H9 (cell line): ENCODE results near the gene RHOH. TPM values are rescaled to one million over a fixed set of nuclear protein-coding genes. Genes with fewer than 3 reads are reported as not detected.

Experiments
- DNase-seq: peaks from one replicate; pipeline ENCODE4 v3.0.0-alpha.2; 2017
- H2AFZ ChIP-seq: one replicate; pipeline ENCODE4 v1.6.1; 2013; ENCODE audit warnings: mild to moderate bottlenecking, low read length, control low read depth, moderate library complexity
- H2AK5ac ChIP-seq: 2 replicates; pipeline ENCODE4 v1.6.1; 2013; ENCODE audit warnings: low read length, control low read depth, mixed read lengths; ENCODE audit not compliant: insufficient read length
- H2BK120ac ChIP-seq: one replicate; pipeline ENCODE4 v1.6.1; 2013; ENCODE audit warnings: low read depth, mild to moderate bottlenecking, low read length, control low read depth, inconsistent platforms; ENCODE audit not compliant: poor library complexity, severe bottlenecking
- H2BK12ac ChIP-seq: 2 replicates; pipeline ENCODE4 v1.6.1; 2013; ENCODE audit warnings: low read length, control low read depth, mixed read lengths, low read depth; ENCODE audit not compliant: insufficient read length
- H2BK15ac ChIP-seq: 2 replicates; pipeline ENCODE4 v1.6.1; 2013; ENCODE audit warnings: low read depth, low read length, control low read depth
- H2BK20ac ChIP-seq: one replicate; pipeline ENCODE4 v1.6.1; 2013; ENCODE audit warnings: low read depth, mild to moderate bottlenecking, low read length, control low read depth, inconsistent platforms; ENCODE audit not compliant: poor library complexity, severe bottlenecking
- H2BK5ac ChIP-seq: 2 replicates; pipeline ENCODE4 v1.6.1; 2013; ENCODE audit warnings: low read length, control low read depth, mixed read lengths; ENCODE audit not compliant: insufficient read length
- H3K14ac ChIP-seq: 2 replicates; pipeline ENCODE4 v1.6.1; 2013; ENCODE audit warnings: low read length, control low read depth; ENCODE audit not compliant: insufficient read depth
- H3K18ac ChIP-seq: 2 replicates; pipeline ENCODE4 v1.6.1; 2013; ENCODE audit warnings: low read depth, mild to moderate bottlenecking, mixed read lengths, low read length, control low read depth; ENCODE audit not compliant: insufficient read length
- H3K23ac ChIP-seq: 2 replicates; pipeline ENCODE4 v1.6.1; 2013; ENCODE audit warnings: low read length, control low read depth, mixed read lengths, low read depth; ENCODE audit not compliant: insufficient read length
- H3K23me2 ChIP-seq: 2 replicates; pipeline ENCODE4 v1.6.1; 2013; ENCODE audit warnings: low read depth, mild to moderate bottlenecking, mixed read lengths, low read length, control low read depth; ENCODE audit not compliant: insufficient read length, poor library complexity, severe bottlenecking
- H3K27ac ChIP-seq: 2 replicates; pipeline ENCODE4 v1.5.1; 2013; ENCODE audit warnings: low read length, control low read depth, mixed read lengths, low read depth; ENCODE audit not compliant: insufficient read length
- H3K27me3 ChIP-seq: 2 replicates; pipeline ENCODE4 v1.6.1; 2013; ENCODE audit warnings: low read length, control low read depth, inconsistent platforms; ENCODE audit not compliant: insufficient read depth
- H3K4ac ChIP-seq: 2 replicates; pipeline ENCODE4 v1.6.1; 2013; ENCODE audit warnings: low read depth, mild to moderate bottlenecking, control low read depth, inconsistent platforms, low read length, moderate library complexity
- H3K4me1 ChIP-seq: 2 replicates; pipeline ENCODE4 v1.6.1; 2013; ENCODE audit warnings: low read length, control low read depth, inconsistent platforms; ENCODE audit not compliant: insufficient read depth
- H3K4me2 ChIP-seq: 2 replicates; pipeline ENCODE4 v1.6.1; 2013; ENCODE audit warnings: low read length, control low read depth, mixed read lengths; ENCODE audit not compliant: insufficient read length, insufficient read depth
- H3K56ac ChIP-seq: 2 replicates; pipeline ENCODE4 v1.6.1; 2013; ENCODE audit warnings: low read depth, mild to moderate bottlenecking, mixed read lengths, low read length, control low read depth; ENCODE audit not compliant: insufficient read length
- H3K79me1 ChIP-seq: 2 replicates; pipeline ENCODE4 v1.6.1; 2013; ENCODE audit warnings: low read depth, mild to moderate bottlenecking, moderate library complexity, low read length, control low read depth, inconsistent platforms; ENCODE audit not compliant: insufficient read depth, poor library complexity, severe bottlenecking
- H3K79me2 ChIP-seq: 2 replicates; pipeline ENCODE4 v1.6.1; 2013; ENCODE audit warnings: low read length, control low read depth, inconsistent platforms; ENCODE audit not compliant: insufficient read depth
- H3K9ac ChIP-seq: 2 replicates; pipeline ENCODE4 v1.6.1; 2013; ENCODE audit warnings: low read length, control low read depth, mixed read lengths; ENCODE audit not compliant: insufficient read length; ENCODE audit errors: extremely low read depth
- H3K9me3 ChIP-seq: one replicate; pipeline ENCODE4 v1.6.1; 2013; ENCODE audit warnings: low read depth, low read length, inconsistent platforms; ENCODE audit not compliant: control insufficient read depth
- H3T11ph ChIP-seq: one replicate; pipeline ENCODE4 v1.6.1; 2013; ENCODE audit warnings: mild to moderate bottlenecking, low read length, control low read depth, inconsistent platforms
- H4K20me1 ChIP-seq: one replicate; pipeline ENCODE4 v1.6.1; 2013; ENCODE audit not compliant: control insufficient read depth, insufficient read length, insufficient read depth
- H4K5ac ChIP-seq: 2 replicates; pipeline ENCODE4 v1.6.1; 2013; ENCODE audit warnings: low read depth, mild to moderate bottlenecking, mixed read lengths, low read length, control low read depth; ENCODE audit not compliant: insufficient read length
- H4K8ac ChIP-seq: replicated peaks from 2 replicates; pipeline ENCODE4 v1.6.1; 2013; ENCODE audit warnings: low read length, control low read depth, mixed read lengths, low read depth; ENCODE audit not compliant: insufficient read length
- H4K91ac ChIP-seq: 2 replicates; pipeline ENCODE4 v1.6.1; 2013; ENCODE audit warnings: low read depth, mild to moderate bottlenecking, moderate library complexity, mixed read lengths, low read length, control low read depth; ENCODE audit not compliant: insufficient read length
- H3K27ac Mint-ChIP-seq, 3 experiments: 2 replicates in 2 of 3; 3 replicates in 1 of 3; pipeline ENCODE4 v1.8.0; 2020 to 2021; ENCODE audit warnings: mixed read lengths in 3 of 3, mild to moderate bottlenecking in 1 of 3, moderate library complexity in 1 of 3
- H3K27me3 Mint-ChIP-seq: 2 replicates; pipeline ENCODE4 v1.8.0; 2021; ENCODE audit warnings: low read depth, mild to moderate bottlenecking, moderate library complexity, mixed read lengths
- H3K36me3 Mint-ChIP-seq, 3 experiments: 2 replicates in 2 of 3; 3 replicates in 1 of 3; pipeline ENCODE4 v1.8.0; 2020 to 2021; ENCODE audit warnings: low read depth in 3 of 3, mixed read lengths in 3 of 3; ENCODE audit not compliant: insufficient read depth in 1 of 3
- H3K4me1 Mint-ChIP-seq, 2 experiments: 2 replicates each; pipeline ENCODE4 v1.8.0; 2020; ENCODE audit warnings: mixed read lengths in 2 of 2
- H3K4me3 Mint-ChIP-seq, 2 experiments: 2 replicates in 1 of 2; 3 replicates in 1 of 2; pipeline ENCODE4 v1.8.0; 2020 to 2021; ENCODE audit warnings: mild to moderate bottlenecking in 2 of 2, mixed read lengths in 2 of 2, moderate library complexity in 1 of 2
- H3K9me3 Mint-ChIP-seq, 2 experiments: 2 replicates in 1 of 2; 3 replicates in 1 of 2; pipeline ENCODE4 v1.8.0; 2020; ENCODE audit warnings: mild to moderate bottlenecking in 2 of 2, mixed read lengths in 2 of 2, moderate library complexity in 1 of 2
- CTCF ChIP-seq: fragments of 200-600 bp; sonication (generic); conservative IDR thresholded peaks from 3 replicates; pipeline ENCODE4 v1.8.0; 2021; ENCODE audit warnings: antibody characterized with exemption, mild to moderate bottlenecking
- WGBS: extraction: QIAGEN DNeasy Blood & Tissue Kit; methylation state at CpG from one replicate; pipeline ENCODE4 v1.1.7; 2013; ENCODE audit warnings: missing lambda C conversion rate, low lambda C conversion rate, mixed read lengths; ENCODE audit not compliant: insufficient read length; ENCODE audit errors: extremely low coverage; 5-methylcytosine and 5-hydroxymethylcytosine counted together
- total RNA-seq: library from RNA; stranded (reverse); gene quantifications from 2 replicates; pipeline ENCODE4 v1.2.1, GENCODE V29; 2021

Gene RHOH
- total RNA-seq, 1 experiment from 2014 or later: 7.1 TPM

GRCh38 chr4:40150932-40151331 is 45.9 kb upstream of the RHOH start:
- peaks cover 35 to 38% of the 10 kb centered on the region in 2 experiments for H3K9me3 Mint-ChIP-seq
- Histone ChIP-seq H2AK5ac (no peak overlapping the region), H3K4me1 (no peaks in the 10 kb centered on the region), H3K23ac (no peak overlapping the region), H4K91ac (no peak overlapping the region), H3K18ac (no peak overlapping the region), H4K20me1 (no peaks in the 10 kb centered on the region), H3K27me3 (no peaks in the 10 kb centered on the region), H4K8ac (no peak overlapping the region), H3K56ac (no peak overlapping the region), H3K79me2 (no peaks in the 10 kb centered on the region), H3K23me2 (no peaks in the 10 kb centered on the region), H3K4ac (no peak overlapping the region), H2BK12ac (no peak overlapping the region), H3K9ac (no peak overlapping the region), H3K4me2 (no peak overlapping the region), H3K9me3 (no peaks in the 10 kb centered on the region), H3T11ph (no peak overlapping the region), H2AFZ (no peak overlapping the region), H2BK15ac (no peak overlapping the region), H3K27ac (no peak overlapping the region), H2BK5ac (no peak overlapping the region), H3K14ac (no peak overlapping the region), H4K5ac (no peak overlapping the region), H2BK20ac (no peak overlapping the region), H2BK120ac (no peak overlapping the region), H3K79me1 (no peaks in the 10 kb centered on the region)
- no peak for DNase-seq
- no peak for TF ChIP-seq CTCF
- H3K36me3 Mint-ChIP-seq: peaks cover 42 to 56% (median 52%) of the 10 kb centered on the region in 3 experiments
- H3K27ac Mint-ChIP-seq: no peak overlapping the region
- WGBS: no CpG with 5 or more reads among the region's 3 CpGs
- no peaks in the 10 kb centered on the region for H3K27me3 Mint-ChIP-seq
- no peak overlapping the region for H3K4me3 Mint-ChIP-seq
- no peaks in the 10 kb centered on the region for H3K4me1 Mint-ChIP-seq
